HG03103 (cell line): ENCODE results near the gene RAB12.
"Not testable (repeated sequence)": the region's sequence is repeated elsewhere in the genome, so short reads cannot be mapped to it uniquely, and the experiment has no call there.

Experiments
- ATAC-seq: cut with Tn5 transposase; IDR thresholded peaks from one replicate; pipeline ENCODE4 v1.9.1; 2021; ENCODE audit warnings: low read depth; ENCODE audit not compliant: unreplicated experiment

The RAB12 gene

GRCh38 chr18:8639762-8640161 is 30.5 kb downstream of the RAB12 start:
- no peak for ATAC-seq

- no peak for ATAC-seq
Observed at GRCh38 chr18:8643326-8643878, 34.2 kb downstream of the RAB12 start.

GRCh38 chr18:8647359-8647758 is 38.1 kb downstream of the RAB12 start:
- ATAC-seq, result not testable (repeated sequence)

GRCh38 chr18:8651478-8652261 is 42.4 kb downstream of the RAB12 start:
- ATAC-seq, result not testable (repeated sequence)

- ATAC-seq, result no peak
Observed at GRCh38 chr18:8654503-8655451, 45.5 kb downstream of the RAB12 start.

GRCh38 chr18:8656232-8656631 is 47.0 kb downstream of the RAB12 start:
- no peak for ATAC-seq

GRCh38 chr18:8657050-8657820 is 48.0 kb downstream of the RAB12 start:
- ATAC-seq, result no peak

- ATAC-seq, result no peak
Observed at GRCh38 chr18:8657873-8658470, 48.7 kb downstream of the RAB12 start.

- ATAC-seq, result no peak
Observed at GRCh38 chr18:8658858-8659485, 49.7 kb downstream of the RAB12 start.

- ATAC-seq, result no peak
Observed at GRCh38 chr18:8659609-8660242, 50.5 kb downstream of the RAB12 start.

GRCh38 chr18:8660316-8660715 is 51.1 kb downstream of the RAB12 start:
- ATAC-seq, result no peak

GRCh38 chr18:8661754-8662559 is 52.7 kb downstream of the RAB12 start:
- no peak for ATAC-seq

- no peak for ATAC-seq
Observed at GRCh38 chr18:8662560-8663255, 53.5 kb downstream of the RAB12 start.

GRCh38 chr18:8667846-8668245 is 58.6 kb downstream of the RAB12 start:
- no peak for ATAC-seq

GRCh38 chr18:8668381-8668780 is 59.1 kb downstream of the RAB12 start:
- no peak for ATAC-seq

GRCh38 chr18:8669571-8669970 is 60.3 kb downstream of the RAB12 start:
- no peak for ATAC-seq

GRCh38 chr18:8673256-8674209 is 64.3 kb downstream of the RAB12 start:
- peak; percentile 76 for ATAC-seq
